ENCODE results near the gene DUSP22.
"Not testable (repeated sequence)": the region's sequence is repeated elsewhere in the genome, so short reads cannot be mapped to it uniquely, and the experiment has no call there.

The DUSP22 gene

GRCh38 chr6:372336-372911, 80.1 kb downstream of the DUSP22 start:
- no peak for DNase-seq (ENCODE audit: extremely low read depth, low read depth)
- no peak overlapping the region for H3K4me3 ChIP-seq (replicated peaks; ENCODE audit: low read depth, low read length)
- no peak for TF ChIP-seq CTCF (IDR thresholded peaks at IDR 0.05; ENCODE audit: low read depth, low read length, missing control alignments)

GRCh38 chr6:373031-373430, 80.7 kb downstream of the DUSP22 start:
- DNase-seq (ENCODE audit: extremely low read depth, low read depth): no peak
- no peak for TF ChIP-seq CTCF (IDR thresholded peaks at IDR 0.05; ENCODE audit: low read depth, low read length, missing control alignments)
- no peak overlapping the region for H3K4me3 ChIP-seq (replicated peaks; ENCODE audit: low read depth, low read length)

GRCh38 chr6:373773-374724, 81.8 kb downstream of the DUSP22 start:
- DNase-seq (ENCODE audit: extremely low read depth, low read depth): no peak
- H3K4me3 ChIP-seq (replicated peaks; ENCODE audit: low read depth, low read length): no peak overlapping the region
- TF ChIP-seq CTCF (IDR thresholded peaks at IDR 0.05; ENCODE audit: low read depth, low read length, missing control alignments): no peak

- DNase-seq (ENCODE audit: extremely low read depth, low read depth): no peak
- H3K4me3 ChIP-seq (replicated peaks; ENCODE audit: low read depth, low read length): no peak overlapping the region
- no peak for TF ChIP-seq CTCF (IDR thresholded peaks at IDR 0.05; ENCODE audit: low read depth, low read length, missing control alignments)
Observed at GRCh38 chr6:374956-375355, 82.7 kb downstream of the DUSP22 start.

- no peak overlapping the region for H3K4me3 ChIP-seq (replicated peaks; ENCODE audit: low read depth, low read length)
- DNase-seq (ENCODE audit: extremely low read depth, low read depth): no peak
- no peak for TF ChIP-seq CTCF (IDR thresholded peaks at IDR 0.05; ENCODE audit: low read depth, low read length, missing control alignments)
Observed at GRCh38 chr6:376827-377640, 84.7 kb downstream of the DUSP22 start.

GRCh38 chr6:377641-378020, 85.3 kb downstream of the DUSP22 start:
- not testable (repeated sequence) for H3K4me3 ChIP-seq (replicated peaks; ENCODE audit: low read depth, low read length); DNase-seq (ENCODE audit: extremely low read depth, low read depth)

Measured in HFF-Myc (cell line).